ENCODE results near the gene SCRN2. TPM values are rescaled to one million over a fixed set of nuclear protein-coding genes. Genes with fewer than 3 reads are reported as not detected.

Gene SCRN2
- total RNA-seq, 1 experiment from 2014 or later = 50.8 TPM

GRCh38 chr17:47844814-47845715 lies 4.0 kb upstream of the SCRN2 start:
- H3K4me3 Mint-ChIP-seq = no peak overlapping the region
- no peaks in the 10 kb centered on the region for H3K36me3 Mint-ChIP-seq
- no peak overlapping the region for H3K27ac Mint-ChIP-seq
- ChIA-PET POLR2A (no interaction called here), CTCF (interaction anchor here (1.2 to 19.3 kb wide), 4 partner anchors 8 to 125 kb away, joined by 3 to 1122 read pairs (median 18); partner anchors contain the start of genes CDK5RAP3 and SP2)
- no peaks in the 10 kb centered on the region for H3K9me3 Mint-ChIP-seq
- H3K4me1 Mint-ChIP-seq = peaks cover 50% of the 10 kb centered on the region
- no peak for TF ChIP-seq IRF2 (CRISPR knock-in tag; IDR thresholded peaks at IDR 0.05; ENCODE audit: borderline replicate concordance, low read depth)
- TF ChIP-seq ZNF416 (CRISPR knock-in tag; IDR thresholded peaks at IDR 0.05) = no peak
- no peak for TF ChIP-seq MAX (CRISPR knock-in tag; IDR thresholded peaks at IDR 0.05)
- no peak for TF ChIP-seq ZNF138 (CRISPR knock-in tag; conservative IDR thresholded peaks at IDR 0.05)
- TF ChIP-seq FOXJ3 (CRISPR knock-in tag; IDR thresholded peaks at IDR 0.05; ENCODE audit: borderline replicate concordance) = no peak
- TF ChIP-seq ATF3 (CRISPR knock-in tag; conservative IDR thresholded peaks at IDR 0.05) = no peak
- TF ChIP-seq ZNF396 (CRISPR knock-in tag; IDR thresholded peaks at IDR 0.05; ENCODE audit: borderline replicate concordance) = no peak
- ATAC-seq (no peak), DNase-seq (ENCODE audit: low spot score) (no peak)
- H3K27me3 Mint-ChIP-seq (ENCODE audit: low read depth) = peaks cover 60% of the 10 kb centered on the region

- Mint-ChIP-seq H3K27ac (no peak overlapping the region), H3K27me3 (ENCODE audit: low read depth) (peaks cover 52% of the 10 kb centered on the region), H3K4me3 (no peak overlapping the region), H3K4me1 (peaks cover 51% of the 10 kb centered on the region), H3K36me3 (no peaks in the 10 kb centered on the region), H3K9me3 (no peaks in the 10 kb centered on the region)
- no peak for ATAC-seq
- POLR2A ChIA-PET = no interaction called here
- DNase-seq (ENCODE audit: low spot score) = no peak
- CTCF ChIA-PET = interaction anchor here (1.1 to 19.3 kb wide), 5 partner anchors 9 to 126 kb away, joined by 3 to 1122 read pairs (median 29); partner anchors contain the start of genes CDK5RAP3 and SP2
- TF ChIP-seq OVOL2 (CRISPR knock-in tag; IDR thresholded peaks at IDR 0.05; ENCODE audit: borderline replicate concordance) (no peak), PREB (CRISPR knock-in tag; IDR thresholded peaks at IDR 0.05; ENCODE audit: borderline replicate concordance) (no peak), GABPB1 (CRISPR knock-in tag; IDR thresholded peaks at IDR 0.05) (peak; percentile 40; the same call in 1 of the 2 replicates)
These were observed 3.2 kb upstream of the SCRN2 start for GRCh38 chr17:47844227-47844626.

- CTCF ChIA-PET = interaction anchor here (0.6 to 19.3 kb wide), 28 partner anchors 8 to 1575 kb away, joined by 3 to 1122 read pairs (median 4); partner anchors contain the start of genes CDK5RAP3, LRRC46, MRPL10 and NFE2L1
- Mint-ChIP-seq H3K27me3 (ENCODE audit: low read depth) (peaks cover 43% of the 10 kb centered on the region), H3K4me3 (no peak overlapping the region), H3K9me3 (no peaks in the 10 kb centered on the region), H3K36me3 (no peaks in the 10 kb centered on the region), H3K4me1 (peaks cover 51% of the 10 kb centered on the region), H3K27ac (no peak overlapping the region)
- POLR2A ChIA-PET = interaction anchor here (0.7 to 1.4 kb wide), 2 partner anchors 41 to 170 kb away, joined by 4 to 9 read pairs; no protein-coding TSS in a partner anchor
- ATAC-seq = no peak
- DNase-seq (ENCODE audit: low spot score) = no peak
- TF ChIP-seq ELF4 (CRISPR knock-in tag; IDR thresholded peaks at IDR 0.05; ENCODE audit: low read depth) (no peak), HMGXB4 (CRISPR knock-in tag; IDR thresholded peaks at IDR 0.05) (0 out of 2 replicates have a peak, but pooled peaks have one; percentile 32), SMAD4 (CRISPR knock-in tag; IDR thresholded peaks at IDR 0.05) (no peak), NR1H2 (CRISPR knock-in tag; IDR thresholded peaks at IDR 0.05) (no peak), CDX4 (CRISPR knock-in tag; IDR thresholded peaks at IDR 0.05; ENCODE audit: borderline replicate concordance) (no peak), ATF6 (CRISPR knock-in tag; IDR thresholded peaks at IDR 0.05) (no peak), NFYB (CRISPR knock-in tag; conservative IDR thresholded peaks at IDR 0.05; ENCODE audit: low read depth) (no peak), MLX (CRISPR knock-in tag; IDR thresholded peaks at IDR 0.05) (no peak), ZNF416 (CRISPR knock-in tag; IDR thresholded peaks at IDR 0.05) (no peak), RORB (CRISPR knock-in tag; IDR thresholded peaks at IDR 0.05) (no peak), ZNF121 (CRISPR knock-in tag; IDR thresholded peaks at IDR 0.05) (no peak), OVOL2 (CRISPR knock-in tag; IDR thresholded peaks at IDR 0.05; ENCODE audit: borderline replicate concordance) (no peak), SMAD3 (CRISPR knock-in tag; IDR thresholded peaks at IDR 0.05; ENCODE audit: borderline replicate concordance) (no peak), E2F4 (CRISPR knock-in tag; IDR thresholded peaks at IDR 0.05; ENCODE audit: borderline replicate concordance, low read depth) (no peak)
These were observed 2.3 kb upstream of the SCRN2 start for GRCh38 chr17:47843391-47843730.
